Keratinocyte (primary cell): ENCODE measurements around the gene TMCC2. TPM values are rescaled to one million over a fixed set of nuclear protein-coding genes. Genes with fewer than 3 reads are reported as not detected.
A peak's percentile ranks its signal among the peaks of the same experiment; 100 is the strongest.
"Not testable (repeated sequence)": the region's sequence is repeated elsewhere in the genome, so short reads cannot be mapped to it uniquely, and the experiment has no call there.

Experiments
- DNase-seq: peaks from one replicate; pipeline ENCODE4 v3.0.0-alpha.2; 2011; ENCODE audit warnings: low read depth, missing footprints, low spot score
- FAIRE-seq: peaks from 2 replicates; lab custom pipeline; 2011; peaks lifted over from hg19 to GRCh38; lab: Jason Lieb, UNC
- H2AFZ ChIP-seq: 2 replicates; pipeline ENCODE4 v1.6.0; 2012; ENCODE audit warnings: low read length, control low read depth, inconsistent platforms; ENCODE audit not compliant: control insufficient read depth
- H3K27ac ChIP-seq: 2 replicates; pipeline ENCODE4 v1.5.1; 2011; ENCODE audit warnings: low read length; ENCODE audit not compliant: control insufficient read depth, insufficient read depth
- H3K27me3 ChIP-seq: 3 replicates; pipeline ENCODE4 v1.6.0; 2011; ENCODE audit warnings: low read length; ENCODE audit not compliant: control insufficient read depth, insufficient read depth; ENCODE audit errors: extremely low read depth
- H3K36me3 ChIP-seq, 2 experiments: 2 replicates in 1 of 2; 3 replicates in 1 of 2; pipeline ENCODE4 v1.5.1; 2011; ENCODE audit warnings: low read length in 2 of 2, mild to moderate bottlenecking in 1 of 2; ENCODE audit not compliant: control insufficient read depth in 2 of 2, insufficient read depth in 2 of 2; ENCODE audit errors: extremely low read depth in 1 of 2
- H3K4me1 ChIP-seq: 3 replicates; pipeline ENCODE4 v1.5.1; 2011; ENCODE audit warnings: low read length; ENCODE audit not compliant: control insufficient read depth, insufficient read depth; ENCODE audit errors: extremely low read depth
- H3K4me2 ChIP-seq: 3 replicates; pipeline ENCODE4 v1.6.0; 2011; ENCODE audit warnings: low read depth, low read length; ENCODE audit not compliant: control insufficient read depth, insufficient read depth; ENCODE audit errors: extremely low read depth
- H3K4me3 ChIP-seq, 3 experiments: fragments of 200-600 bp in 1 of 3; sonication (generic) in 1 of 3; 2 replicates in 2 of 3; 3 replicates in 1 of 3; pipeline ENCODE4 v1.5.1; 2011 to 2016; ENCODE audit warnings: low read length in 3 of 3, mild to moderate bottlenecking in 3 of 3, control low read depth in 2 of 3, inconsistent platforms in 1 of 3, low read depth in 1 of 3, mixed read lengths in 1 of 3, mixed run types in 1 of 3, moderate library complexity in 1 of 3; ENCODE audit not compliant: control insufficient read depth in 2 of 3, insufficient read depth in 2 of 3; ENCODE audit errors: extremely low read depth in 1 of 3
- H3K79me2 ChIP-seq: 2 replicates; pipeline ENCODE4 v1.6.0; 2012; ENCODE audit warnings: low read length; ENCODE audit not compliant: control insufficient read depth, insufficient read depth
- H3K9ac ChIP-seq: 3 replicates; pipeline ENCODE4 v1.6.0; 2011; ENCODE audit warnings: low read length; ENCODE audit not compliant: control insufficient read depth, insufficient read depth; ENCODE audit errors: extremely low read depth
- H3K9me1 ChIP-seq: 3 replicates; pipeline ENCODE4 v1.6.0; 2011; ENCODE audit warnings: low read length; ENCODE audit not compliant: control insufficient read depth, insufficient read depth; ENCODE audit errors: extremely low read depth
- H3K9me3 ChIP-seq: 2 replicates; pipeline ENCODE4 v1.5.1; 2012; ENCODE audit warnings: low read depth, low read length; ENCODE audit not compliant: control insufficient read depth
- H4K20me1 ChIP-seq: 3 replicates; pipeline ENCODE4 v1.6.0; 2011; ENCODE audit warnings: low read length; ENCODE audit not compliant: control insufficient read depth, insufficient read depth; ENCODE audit errors: extremely low read depth
- CTCF ChIP-seq, 3 experiments: IDR thresholded peaks in 1 of 3; conservative IDR thresholded peaks in 1 of 3; optimal IDR thresholded peaks in 1 of 3; 2 replicates in 2 of 3; 3 replicates in 1 of 3; pipeline versions ENCODE3 to v1.5.1; 2011; ENCODE audit warnings: low read length in 3 of 3, mild to moderate bottlenecking in 3 of 3, moderate library complexity in 2 of 3, control low read depth in 1 of 3, inconsistent platforms in 1 of 3; ENCODE audit not compliant: insufficient read depth in 2 of 3; ENCODE audit errors: extremely low read depth in 1 of 3
- EZH2 ChIP-seq: IDR thresholded peaks from one replicate; pipeline ENCODE4 v1.6.1; 2012; ENCODE audit warnings: inconsistent platforms, mild to moderate bottlenecking, low read length, moderate library complexity
- dilution Hi-C: fragments of 300-500 bp; cut with MboI; formaldehyde crosslinking; loops from one replicate; pipeline ENCODE4 v1.7.0; 2020; ENCODE audit warnings: low sequenced_read_pairs; ENCODE audit not compliant: extremely low pct_ligation_motif_present
- polyA plus RNA-seq, 5 experiments: library from polyadenylated mRNA; depleted of rRNA in 3 of 5; stranded (reverse) in 3 of 5; stranded (forward) in 1 of 5; unstranded in 1 of 5; fragments of >200 nt; gene quantifications; 1 replicate in 1 of 5; 2 replicates in 3 of 5; 3 replicates in 1 of 5; pipeline versions ENCODE4 v1.2.1 to v1.2.3, GENCODE V29; 2011 to 2012; ENCODE audit warnings: missing spikeins in 2 of 5, low read depth in 1 of 5, low replicate concordance in 1 of 5

Gene TMCC2
- polyA plus RNA-seq, 1 donor (not counting 4 experiments of a cell fraction or from before 2014, with no cell fraction given), result 0.60 TPM

- Histone ChIP-seq H3K27me3 (no peaks in the 10 kb centered on the region), H3K9me1 (no peaks in the 10 kb centered on the region), H3K36me3 (peaks cover 0 to under 1% of the 10 kb centered on the region in 2 experiments), H3K4me2 (peak overlapping the region; percentile 25), H2AFZ (no peak overlapping the region), H3K79me2 (no peaks in the 10 kb centered on the region), H3K4me3 (no peak overlapping the region), H3K9ac (no peak overlapping the region), H3K27ac (peak overlapping the region; percentile 22), H3K4me1 (peaks cover 63% of the 10 kb centered on the region), H3K9me3 (no peaks in the 10 kb centered on the region), H4K20me1 (no peaks in the 10 kb centered on the region)
- DNase-seq, result no peak
- TF ChIP-seq EZH2, result no peak
- TF ChIP-seq CTCF (optimal IDR thresholded peaks at IDR 0.05 in 1 of 3, IDR thresholded peaks at IDR 0.05 in 1 of 3, conservative IDR thresholded peaks at IDR 0.05 in 1 of 3; ENCODE audit: extremely low read depth in 1 of 3, insufficient read depth in 2 of 3, low read length in 3 of 3), result no peak
- dilution Hi-C loops, result no loop called here
- no peak for FAIRE-seq
These were observed 68.4 kb downstream of the TMCC2 start for GRCh38 chr1:205296154-205296553.

- H3K4me3 ChIP-seq, DNase-seq, H3K9me3 ChIP-seq, H3K27me3 ChIP-seq, H4K20me1 ChIP-seq, H2AFZ ChIP-seq, dilution Hi-C loops, H3K79me2 ChIP-seq, H3K9me1 ChIP-seq, FAIRE-seq: not testable (repeated sequence)
- H3K4me2 ChIP-seq, result peak overlapping the region; percentile 2
- peak overlapping the region; percentile 87 for H3K27ac ChIP-seq
- peaks cover 73% of the 10 kb centered on the region for H3K4me1 ChIP-seq
- H3K9ac ChIP-seq, result peak overlapping the region; percentile 0
- peaks cover 2 to 12% of the 10 kb centered on the region in 2 experiments for H3K36me3 ChIP-seq
These were observed 69.9 kb downstream of the TMCC2 start for GRCh38 chr1:205297546-205298177.
